Left ventricle myocardium inferior (tissue), 1 donor: ENCODE measurements around the gene ZIC5. TPM values are rescaled to one million over a fixed set of nuclear protein-coding genes. Genes with fewer than 3 reads are reported as not detected.

Experiments used
- DNase-seq: peaks from one replicate; pipeline ENCODE4 v3.0.0-alpha.2; 2020
- H3K27ac ChIP-seq: fragments of 200-600 bp; replicated peaks from 2 replicates; pipeline ENCODE4 v1.8.0; 2021
- H3K27me3 ChIP-seq: fragments of 200-600 bp; 2 replicates; pipeline ENCODE4 v1.8.0; 2021; ENCODE audit warnings: low read depth
- H3K36me3 ChIP-seq: fragments of 200-600 bp; 2 replicates; pipeline ENCODE4 v1.8.0; 2021
- H3K4me1 ChIP-seq: fragments of 200-600 bp; 2 replicates; pipeline ENCODE4 v1.8.0; 2021
- H3K4me3 ChIP-seq: fragments of 200-600 bp; 2 replicates; pipeline ENCODE4 v1.8.0; 2021; ENCODE audit warnings: mild to moderate bottlenecking, moderate library complexity
- H3K9me3 ChIP-seq: fragments of 200-600 bp; replicated peaks from 2 replicates; pipeline ENCODE4 v1.8.0; 2021
- CTCF ChIP-seq: fragments of 200-600 bp; IDR thresholded peaks from 2 replicates; pipeline ENCODE4 v1.8.0; 2021; ENCODE audit warnings: antibody characterized with exemption, mild to moderate bottlenecking, borderline replicate concordance
- intact Hi-C: fragments of 100-400 bp; cut with micrococcal nuclease; formaldehyde crosslinking; loops from one replicate; pipeline ENCODE4 v1.11.0; 2022
- total RNA-seq: library from RNA; stranded (reverse); fragmentation: NEBNext Ultra II Directional; extraction: Animal tissue kit (Norgen Biotek cat#: 25700); gene quantifications from one replicate; pipeline ENCODE4 v1.2.1, GENCODE V29; 2021
- donor health status: DM: no; HTN: yes; CAD: no; lungs with severe emphysema.

ZIC5 gene
- total RNA-seq, 1 donor from 2014 or later, result not detected

DNA sequence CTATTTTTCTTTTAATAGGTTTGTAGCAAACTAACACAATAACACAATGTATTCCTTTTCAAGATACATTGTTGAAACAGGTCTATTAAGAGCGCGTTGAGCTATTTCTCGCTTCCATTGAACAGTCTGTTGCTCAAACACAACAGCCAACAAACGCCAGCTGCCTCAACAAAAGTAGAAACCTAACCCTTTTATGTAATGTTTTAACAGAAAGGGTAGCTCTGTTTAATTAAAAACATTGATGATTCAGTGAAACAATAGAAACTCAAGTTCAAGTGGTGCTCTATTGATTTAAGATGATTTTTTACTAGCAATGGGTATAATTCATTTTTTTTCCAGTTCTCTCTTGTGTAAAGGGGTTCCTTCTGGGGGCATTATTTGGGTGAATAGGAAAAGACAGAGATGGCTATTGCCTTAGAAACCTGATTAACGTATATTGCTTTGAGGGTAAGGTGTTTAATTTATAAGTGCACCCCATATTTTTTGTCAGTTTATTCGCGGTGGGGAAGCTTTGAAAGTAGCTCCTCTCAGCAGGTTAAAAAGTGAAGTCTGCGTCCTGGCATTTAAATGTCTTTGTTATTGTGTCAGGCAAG lies 24.9 kb upstream of the ZIC5 start:
- DNase-seq, result no peak
- Histone ChIP-seq H3K9me3 (no peaks in the 10 kb centered on the region), H3K27me3 (peaks cover 100% of the 10 kb centered on the region), H3K4me1 (peaks cover 4% of the 10 kb centered on the region), H3K36me3 (no peaks in the 10 kb centered on the region), H3K4me3 (no peak overlapping the region), H3K27ac (no peak overlapping the region)
- intact Hi-C loops, result no loop called here
- TF ChIP-seq CTCF, result no peak

- peaks cover 7% of the 10 kb centered on the region for H3K4me1 ChIP-seq
- no peak overlapping the region for H3K4me3 ChIP-seq
- intact Hi-C loops, result no loop called here
These were observed 24.2 kb upstream of the ZIC5 start for GRCh38 chr13:99995589-99996380.

DNA sequence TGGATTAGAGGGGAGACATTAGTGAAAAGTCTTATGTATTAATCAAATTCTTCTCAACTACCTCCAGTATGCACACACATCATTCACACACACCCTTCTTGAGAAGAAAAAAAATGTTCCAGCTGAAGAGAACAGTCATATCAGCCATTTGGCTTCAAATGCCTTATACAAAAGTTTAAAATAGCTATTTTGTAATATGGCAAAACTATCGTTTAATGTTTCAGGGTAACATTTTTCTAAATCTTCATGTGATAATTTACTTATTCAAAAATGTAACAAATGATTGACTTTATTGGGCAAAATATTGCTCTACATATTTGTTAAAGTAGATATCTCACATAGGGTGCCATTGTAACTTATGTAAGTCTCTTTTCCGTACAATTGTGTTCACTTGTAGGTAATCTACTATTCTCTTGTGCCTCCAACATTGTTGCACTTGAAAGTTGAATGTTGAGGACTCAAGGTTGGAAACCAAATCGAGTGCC lies 23.6 kb upstream of the ZIC5 start:
- Histone ChIP-seq H3K4me3 (no peak overlapping the region), H3K9me3 (no peaks in the 10 kb centered on the region), H3K36me3 (no peaks in the 10 kb centered on the region), H3K27ac (no peak overlapping the region), H3K4me1 (peaks cover 12% of the 10 kb centered on the region), H3K27me3 (peaks cover 100% of the 10 kb centered on the region)
- intact Hi-C loops, result no loop called here
- no peak for TF ChIP-seq CTCF
- no peak for DNase-seq

More at GRCh38 chr13:99995589-99996380, 24.2 kb upstream of the ZIC5 start:
- no peak for TF ChIP-seq CTCF
- H3K27me3 ChIP-seq, result peaks cover 100% of the 10 kb centered on the region
- H3K36me3 ChIP-seq, result no peaks in the 10 kb centered on the region
- H3K9me3 ChIP-seq, result no peaks in the 10 kb centered on the region
- no peak for DNase-seq
- no peak overlapping the region for H3K27ac ChIP-seq

GRCh38 chr13:99994638-99995020 lies 23.1 kb upstream of the ZIC5 start:
- Histone ChIP-seq H3K4me3 (no peak overlapping the region), H3K4me1 (peaks cover 16% of the 10 kb centered on the region), H3K9me3 (no peaks in the 10 kb centered on the region), H3K27ac (no peak overlapping the region), H3K36me3 (no peaks in the 10 kb centered on the region), H3K27me3 (peaks cover 100% of the 10 kb centered on the region)
- TF ChIP-seq CTCF, result no peak
- intact Hi-C loops, result no loop called here
- DNase-seq, result no peak

DNA sequence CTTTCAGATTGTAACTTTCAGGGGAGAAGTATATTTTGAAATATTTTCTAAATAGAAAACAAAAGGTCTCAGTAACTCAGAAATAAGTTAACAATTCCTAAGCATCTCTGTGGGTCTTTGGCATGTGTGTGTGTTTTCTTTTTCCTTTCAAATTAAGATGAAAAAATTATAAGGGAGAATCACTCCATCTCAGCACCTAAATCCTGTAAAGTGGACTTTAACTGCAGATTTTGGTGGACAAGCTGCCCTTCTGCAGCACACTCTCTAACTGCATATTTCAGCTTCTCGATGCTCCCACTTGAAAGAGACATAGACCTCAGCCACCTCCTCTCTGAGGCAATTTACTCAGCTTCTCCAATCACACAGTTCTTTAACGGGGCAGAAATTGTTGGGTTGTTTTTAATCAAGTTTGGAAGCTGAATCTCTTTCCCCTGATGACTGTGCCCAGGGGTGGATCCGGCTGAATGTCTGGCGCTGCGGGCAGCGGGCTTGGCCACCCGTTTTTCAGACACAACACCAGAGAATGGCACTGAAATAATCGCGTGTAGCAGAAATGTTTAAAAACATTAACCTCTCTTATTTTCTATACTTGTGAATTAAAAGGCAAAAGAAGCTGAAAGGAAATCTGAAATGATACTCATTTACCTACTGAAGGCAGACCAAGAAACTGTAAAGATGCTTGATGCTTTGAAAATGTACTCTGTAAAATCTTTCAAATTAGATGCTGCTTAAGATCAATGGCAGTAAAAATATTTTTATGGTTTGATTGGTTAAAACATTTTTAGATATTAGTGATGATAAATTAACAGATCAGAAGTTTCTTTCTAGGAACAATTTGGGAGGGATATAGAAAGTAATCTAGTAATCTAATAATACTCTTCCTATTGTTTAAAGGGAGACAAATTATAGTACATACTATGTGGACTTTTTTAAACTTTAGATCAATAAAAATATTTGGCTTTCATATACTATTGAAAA lies 22.4 kb upstream of the ZIC5 start:
- no peak for DNase-seq
- no peaks in the 10 kb centered on the region for H3K9me3 ChIP-seq
- H3K36me3 ChIP-seq, result no peaks in the 10 kb centered on the region
- TF ChIP-seq CTCF, result no peak
- intact Hi-C loops, result no loop called here
- H3K27me3 ChIP-seq, result peaks cover 100% of the 10 kb centered on the region
- no peak overlapping the region for H3K27ac ChIP-seq
- no peak overlapping the region for H3K4me3 ChIP-seq
- peaks cover 23% of the 10 kb centered on the region for H3K4me1 ChIP-seq
